GM12878 (cell line): ENCODE results near the gene EOMES. TPM values are rescaled to one million over a fixed set of nuclear protein-coding genes. Genes with fewer than 3 reads are reported as not detected.

ENCODE experiments used
- ATAC-seq: fragments of 200-7000 bp; cut with Tn5 transposase; 3 replicates; pipeline ENCODE4 v1.9.1; 2020; ENCODE audit warnings: mild to moderate bottlenecking, moderate library complexity
- BruUV-seq: library from RNA; stranded (reverse); fragments of 400-500 nt; replicated peaks from 2 replicates; lab custom pipeline; 2021; lab: Mats Ljungman, UMichigan
- CTCF ChIA-PET: fragments of 300-600 bp; sonication (Branson Sonifier 250); formaldehyde crosslinking; extraction: SDS; loops from one replicate; lab custom pipeline; 2021; ENCODE audit warnings: inconsistent platforms; lab: Yijun Ruan, JAX
- POLR2A ChIA-PET: fragments of 350-600 bp; formaldehyde crosslinking; extraction: SDS; loops from one replicate; lab custom pipeline; 2021; ENCODE audit warnings: inconsistent platforms; lab: Charles Lee
- RAD21 ChIA-PET: fragments of 300-600 bp; sonication (Branson Sonifier 250); formaldehyde crosslinking; loops from one replicate; lab custom pipeline; 2023; ENCODE audit warnings: antibody characterized with exemption; ENCODE audit not compliant: unreplicated experiment; lab: Charles Lee
- SMC1A ChIA-PET: fragments of 300-600 bp; sonication (Branson Sonifier 250); formaldehyde crosslinking; loops from one replicate; lab custom pipeline; 2023; ENCODE audit not compliant: unreplicated experiment, uncharacterized antibody; lab: Charles Lee
- DNase-seq: peaks from one replicate; pipeline ENCODE4 v3.0.0-alpha.2; 2011; ENCODE audit warnings: low read depth, low spot score
- FAIRE-seq: peaks from 3 replicates; lab custom pipeline; 2011; peaks lifted over from hg19 to GRCh38; lab: Jason Lieb, UNC
- H2AFZ ChIP-seq: 2 replicates; pipeline ENCODE4 v1.6.0; 2011; ENCODE audit warnings: low read depth, low read length, control low read depth; ENCODE audit not compliant: control insufficient read depth
- H3K27ac ChIP-seq: 2 replicates; pipeline ENCODE4 v1.5.1; 2011; ENCODE audit warnings: control low read depth; ENCODE audit not compliant: control insufficient read depth, insufficient read depth
- H3K27me3 ChIP-seq, 2 experiments: replicated peaks in 1 of 2; 2 replicates each; pipeline versions ENCODE4 v1.6.0 to v1.6.1; 2011; ENCODE audit warnings: low read length in 1 of 2; ENCODE audit not compliant: control insufficient read depth in 2 of 2, insufficient read depth in 2 of 2
- H3K36me3 ChIP-seq, 2 experiments: 2 replicates each; pipeline ENCODE4 v1.5.1; 2011; ENCODE audit warnings: low read length in 1 of 2; ENCODE audit not compliant: control insufficient read depth in 2 of 2, insufficient read depth in 2 of 2
- H3K4me1 ChIP-seq: 2 replicates; pipeline ENCODE4 v1.6.1; 2011; ENCODE audit warnings: mild to moderate bottlenecking, low read length, moderate library complexity, mixed read lengths; ENCODE audit not compliant: control insufficient read depth, insufficient read depth
- H3K4me2 ChIP-seq: 2 replicates; pipeline ENCODE4 v1.6.0; 2011; ENCODE audit warnings: control low read depth; ENCODE audit not compliant: control insufficient read depth, insufficient read depth
- H3K4me3 ChIP-seq: fragments of 200-600 bp; sonication (generic); 2 replicates; pipeline ENCODE4 v1.5.1; 2016
- H3K79me2 ChIP-seq: 2 replicates; pipeline ENCODE4 v1.6.0; 2011; ENCODE audit warnings: low read length; ENCODE audit not compliant: control insufficient read depth, insufficient read depth
- H3K9ac ChIP-seq: 2 replicates; pipeline ENCODE4 v1.8.0; 2011; ENCODE audit warnings: low read length, control low read depth, mixed read lengths; ENCODE audit not compliant: control insufficient read depth, insufficient read depth
- H3K9me3 ChIP-seq: replicated peaks from 3 replicates; pipeline ENCODE4 v1.5.1; 2011; ENCODE audit warnings: mild to moderate bottlenecking, low read length; ENCODE audit not compliant: control insufficient read depth, insufficient read depth
- H4K20me1 ChIP-seq: 2 replicates; pipeline ENCODE4 v1.6.0; 2011; ENCODE audit not compliant: control insufficient read depth, insufficient read depth
- BCLAF1 ChIP-seq: fragments of 450-650 bp; IDR thresholded peaks from 2 replicates; pipeline ENCODE4 v1.6.1; 2017; ENCODE audit warnings: antibody characterized with exemption, mild to moderate bottlenecking, moderate library complexity
- CBX3 ChIP-seq: fragments of 200-600 bp; sonication (generic); IDR thresholded peaks from 2 replicates; pipeline ENCODE4 v1.6.1; 2016; ENCODE audit warnings: low read depth, borderline replicate concordance
- HSF1 ChIP-seq: fragments of 150-350 bp; IDR thresholded peaks from 2 replicates; pipeline ENCODE4 v1.6.1; 2014; ENCODE audit warnings: mild to moderate bottlenecking, low read depth, low read length
- MAX ChIP-seq: IDR thresholded peaks from 2 replicates; pipeline ENCODE4 v1.6.1; 2012; ENCODE audit warnings: low read depth, low read length, improper control_type of control experiment
- NR2C2 ChIP-seq: IDR thresholded peaks from 2 replicates; pipeline ENCODE4 v1.6.1; 2011; ENCODE audit warnings: borderline replicate concordance, low read depth; ENCODE audit not compliant: control insufficient read depth, insufficient read length
- NRF1 ChIP-seq: conservative IDR thresholded peaks from 2 replicates; pipeline ENCODE4 v1.6.1; 2011; ENCODE audit warnings: mild to moderate bottlenecking, low read depth, low read length, improper control_type of control experiment
- POLR2A ChIP-seq: IDR thresholded peaks from 2 replicates; pipeline ENCODE4 v1.6.1; 2011; ENCODE audit warnings: low read depth, mild to moderate bottlenecking, low read length
- PRDM15 ChIP-seq: fragments of 450-650 bp; formaldehyde crosslinking; IDR thresholded peaks from 2 replicates; pipeline ENCODE4 v1.4.0; 2020; ENCODE audit warnings: mild to moderate bottlenecking, moderate library complexity
- TAF1 ChIP-seq: IDR thresholded peaks from 2 replicates; pipeline ENCODE4 v1.6.1; 2011; ENCODE audit warnings: mild to moderate bottlenecking, low read depth, low read length, borderline replicate concordance
- ZNF274 ChIP-seq: IDR thresholded peaks from one replicate; pipeline ENCODE4 v1.8.0; 2011; ENCODE audit not compliant: insufficient read length, insufficient read depth
- WGBS: methylation state at CpG from one replicate; pipeline ENCODE4 v1.1.6; 2016; ENCODE audit warnings: low lambda C conversion rate; ENCODE audit not compliant: insufficient replicate concordance, insufficient coverage; ENCODE audit errors: missing lambda C conversion rate; 5-methylcytosine and 5-hydroxymethylcytosine counted together
- in situ Hi-C: fragments of 300-500 bp; cut with MboI; formaldehyde crosslinking; loops from 9 replicates; pipeline ENCODE4 v1.14.3; 2018; ENCODE audit warnings: mixed read lengths
- intact Hi-C: fragments of 100-400 bp; cut with micrococcal nuclease; formaldehyde crosslinking; loops from one replicate; pipeline ENCODE4 v1.14.2; 2022; ENCODE audit not compliant: unreplicated experiment
- polyA plus RNA-seq, 11 experiments: library from polyadenylated mRNA; depleted of rRNA in 4 of 11; unstranded in 6 of 11; stranded (reverse) in 5 of 11; fragments of >200 nt; fragmentation: Nextera tagmentation in 4 of 11; fragmentation: Illumina TruSeq in 1 of 11; extraction: Ambion mirVana in 4 of 11; extraction: Trizol in 1 of 11; gene quantifications; 1 replicate in 1 of 11; 2 replicates in 10 of 11; pipeline versions ENCODE4 v1.2.1 to v1.2.3, GENCODE V29; 2011 to 2016; ENCODE audit warnings: inconsistent platforms in 2 of 11, missing spikeins in 2 of 11, low read depth in 1 of 11
- total RNA-seq, 4 experiments: library from RNA; depleted of rRNA in 3 of 4; stranded (reverse); fragments of >200 nt in 3 of 4; fragmentation: Illumina TruSeq in 1 of 4; extraction: Trizol in 1 of 4; gene quantifications; 2 replicates each; pipeline versions ENCODE4 v1.2.1 to v1.2.3, GENCODE V29; 2013 to 2021

The EOMES gene
- total and polyA plus RNA-seq, 10 of the 15 experiments (the other 5 are each of a cell fraction or from before 2014, with no cell fraction given), result 1.5 to 178 (median 4.5) TPM

- TF ChIP-seq PRDM15 (CRISPR knock-in tag) (no peak), POLR2A (no peak), ZNF274 (no peak), TAF1 (no peak), NRF1 (no peak), NR2C2 (no peak)
- TF ChIP-seq, all 136 proteins: peak for 0
These were observed 44.9 kb upstream of the EOMES start (continued) for GRCh38 chr3:27767000-27767399.

GRCh38 chr3:27758083-27758482 is 36.0 kb upstream of the EOMES start:
- DNase-seq (no peak), ATAC-seq (peak; percentile 67)
- H3K4me2 ChIP-seq, result no peak overlapping the region
- TF ChIP-seq MAX, result no peak
- no peak for TF ChIP-seq HSF1
- TF ChIP-seq BCLAF1, result no peak
- TF ChIP-seq CBX3, result no peak

More at GRCh38 chr3:27758083-27758482, 36.0 kb upstream of the EOMES start:
- Histone ChIP-seq H3K27ac (no peak overlapping the region), H3K36me3 (no peaks in the 10 kb centered on the region), H3K9ac (no peak overlapping the region), H3K79me2 (no peaks in the 10 kb centered on the region), H3K27me3 (no peaks in the 10 kb centered on the region), H3K4me1 (no peaks in the 10 kb centered on the region), H3K9me3 (no peaks in the 10 kb centered on the region), H4K20me1 (no peaks in the 10 kb centered on the region), H2AFZ (no peak overlapping the region), H3K4me3 (no peak overlapping the region)
- FAIRE-seq, result no peak
- POLR2A ChIA-PET, result no interaction called here
- CTCF ChIA-PET, result interaction anchor here (0.6 to 1.8 kb wide), 4 partner anchors 34 to 541 kb away, joined by 3 to 4 read pairs (median 3); no protein-coding TSS in a partner anchor
- in situ Hi-C loops (no loop called here), intact Hi-C loops (no loop called here)
- SMC1A ChIA-PET, result interaction anchor here (0.6 to 1.6 kb wide), 4 partner anchors 10 to 39 kb away, joined by 3 to 5 read pairs (median 3); no protein-coding TSS in a partner anchor
- RAD21 ChIA-PET, result no interaction called here
- WGBS, result 0% methylated on average over 1 of the region's 1 CpG
- BruUV-seq, result no TSS peak
